ENCODE results near the gene TDRKH.
"Not testable (repeated sequence)": the region's sequence is repeated elsewhere in the genome, so short reads cannot be mapped to it uniquely, and the experiment has no call there.

TDRKH gene

GRCh38 chr1:151803164-151803563, 12.9 kb upstream of the TDRKH start:
- FAIRE-seq (no peak), DNase-seq (ENCODE audit: insufficient read length, low spot score) (no peak)
- no peak for TF ChIP-seq POLR2A (IDR thresholded peaks at IDR 0.05; ENCODE audit: low read depth, low read length)

DNA sequence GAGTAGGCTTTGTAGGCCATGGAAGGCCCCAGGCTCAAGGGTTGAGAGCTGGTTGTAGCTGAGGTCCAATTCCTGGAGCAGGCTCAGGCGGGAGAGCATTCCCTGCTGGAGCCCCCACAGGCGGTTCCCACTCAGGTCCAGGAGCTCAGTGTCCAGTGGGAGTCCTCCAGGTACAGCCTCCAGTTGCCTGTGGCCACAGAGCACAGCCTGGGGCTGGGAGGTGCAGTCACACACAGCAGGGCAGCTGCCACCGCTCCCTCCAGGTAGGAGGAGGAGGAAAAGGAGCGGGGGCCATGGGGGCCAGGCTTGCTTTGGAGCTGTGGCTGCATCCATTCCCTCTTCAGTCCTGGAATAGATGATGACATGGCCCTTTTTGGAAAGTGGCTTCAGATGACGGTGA, 12.1 kb upstream of the TDRKH start:
- TF ChIP-seq POLR2A (IDR thresholded peaks at IDR 0.05; ENCODE audit: low read depth, low read length), result no peak
- DNase-seq (ENCODE audit: insufficient read length, low spot score) (no peak), FAIRE-seq (no peak)

- no peak for TF ChIP-seq POLR2A (IDR thresholded peaks at IDR 0.05; ENCODE audit: low read depth, low read length)
- FAIRE-seq (no peak), DNase-seq (ENCODE audit: insufficient read length, low spot score) (no peak)
Measured at GRCh38 chr1:151801846-151802245, 11.5 kb upstream of the TDRKH start.

- no peak for TF ChIP-seq POLR2A (IDR thresholded peaks at IDR 0.05; ENCODE audit: low read depth, low read length)
- FAIRE-seq (no peak), DNase-seq (ENCODE audit: insufficient read length, low spot score) (no peak)
Measured at GRCh38 chr1:151801310-151801820, 11.1 kb upstream of the TDRKH start.

GRCh38 chr1:151800830-151801229, 10.5 kb upstream of the TDRKH start:
- TF ChIP-seq POLR2A (IDR thresholded peaks at IDR 0.05; ENCODE audit: low read depth, low read length), result no peak
- FAIRE-seq (no peak), DNase-seq (ENCODE audit: insufficient read length, low spot score) (no peak)

DNA sequence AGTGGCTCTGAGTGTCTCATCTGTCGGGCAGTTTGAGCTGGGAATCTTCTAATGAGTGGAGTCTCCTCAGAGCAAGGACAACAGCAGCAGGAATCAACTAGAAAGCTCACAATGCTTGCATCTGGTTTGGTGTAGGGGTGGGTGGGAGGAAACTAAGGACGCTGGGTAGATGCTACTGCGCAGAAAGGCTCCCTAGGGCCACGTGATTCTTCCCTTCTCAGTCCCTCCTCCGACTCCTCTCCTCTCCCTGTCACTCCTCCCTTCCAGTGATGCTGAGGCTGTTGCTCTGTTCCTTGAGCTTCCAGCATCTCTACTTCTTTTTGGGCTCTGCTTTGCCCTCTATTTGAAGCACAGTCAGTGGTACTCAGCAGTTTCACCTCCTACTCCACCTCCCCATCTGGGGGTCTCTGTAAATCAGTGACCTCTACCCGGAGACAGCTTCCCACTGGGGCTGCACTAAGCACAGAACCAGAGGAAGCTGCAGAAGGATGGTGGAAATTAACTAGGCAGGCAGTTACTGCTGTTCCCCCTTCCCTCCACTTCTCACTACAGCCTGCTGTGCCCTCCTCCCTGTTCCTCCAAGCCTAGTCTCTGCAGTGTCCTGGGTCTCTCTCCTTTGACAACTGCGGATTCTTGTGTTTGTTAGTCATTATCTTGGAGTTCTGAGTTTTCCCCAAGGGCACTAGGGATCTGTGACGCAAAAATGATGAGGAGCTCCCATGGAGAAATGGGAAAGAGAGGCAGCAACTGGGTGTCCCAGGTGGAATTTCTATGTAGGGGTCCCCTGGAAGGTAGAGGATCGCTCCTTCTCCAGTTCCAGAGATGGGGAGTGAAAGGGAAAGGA, 9.1 kb upstream of the TDRKH start:
- DNase-seq (ENCODE audit: insufficient read length, low spot score) (no peak), FAIRE-seq (no peak)
- TF ChIP-seq POLR2A (IDR thresholded peaks at IDR 0.05; ENCODE audit: low read depth, low read length), result no peak

- no peak for TF ChIP-seq POLR2A (IDR thresholded peaks at IDR 0.05; ENCODE audit: low read depth, low read length)
- FAIRE-seq, result no peak
- no peak for DNase-seq (ENCODE audit: insufficient read length, low spot score)
Measured at GRCh38 chr1:151798571-151798970, 8.3 kb upstream of the TDRKH start.

DNA sequence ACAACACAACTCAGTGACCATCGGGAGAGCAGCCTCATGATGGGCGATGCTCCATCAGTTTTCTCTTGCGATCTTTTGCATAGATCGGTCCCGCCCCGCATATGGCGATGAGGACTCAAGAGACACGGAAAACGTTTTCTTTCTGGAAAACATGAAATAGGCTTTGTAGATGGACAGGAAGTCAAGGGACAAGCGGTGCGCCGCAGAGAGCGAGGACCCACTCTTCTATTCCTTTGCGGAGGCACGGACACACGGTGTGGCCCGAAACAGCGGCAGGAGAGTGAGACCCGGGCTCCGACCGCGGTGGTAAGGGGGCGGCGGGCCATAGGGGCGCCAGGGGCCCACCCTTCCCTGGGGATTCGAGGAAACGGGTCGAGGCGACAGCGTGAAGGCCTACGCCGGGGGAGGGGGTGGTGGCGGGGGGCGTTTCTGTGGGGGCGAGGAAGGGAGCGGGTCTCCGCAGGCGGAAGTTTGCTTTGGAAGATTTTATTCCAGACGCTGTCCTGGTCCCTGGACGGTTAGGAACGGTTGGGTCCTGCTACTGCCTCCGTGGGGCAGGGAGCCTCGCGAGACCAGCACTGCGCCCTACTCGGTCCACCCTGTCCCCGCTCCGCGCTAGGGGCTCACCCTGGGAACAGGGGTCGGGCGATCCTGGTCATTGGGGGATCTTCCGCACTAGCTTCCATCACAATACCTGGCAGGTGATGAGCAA, 796 bp upstream of the TDRKH start:
- peak; percentile 75 for DNase-seq (ENCODE audit: insufficient read length, low spot score)
- TF ChIP-seq POLR2A (IDR thresholded peaks at IDR 0.05; ENCODE audit: low read depth, low read length), result no peak; the same call in 1 of the 2 replicates
- no peak for FAIRE-seq

DNA sequence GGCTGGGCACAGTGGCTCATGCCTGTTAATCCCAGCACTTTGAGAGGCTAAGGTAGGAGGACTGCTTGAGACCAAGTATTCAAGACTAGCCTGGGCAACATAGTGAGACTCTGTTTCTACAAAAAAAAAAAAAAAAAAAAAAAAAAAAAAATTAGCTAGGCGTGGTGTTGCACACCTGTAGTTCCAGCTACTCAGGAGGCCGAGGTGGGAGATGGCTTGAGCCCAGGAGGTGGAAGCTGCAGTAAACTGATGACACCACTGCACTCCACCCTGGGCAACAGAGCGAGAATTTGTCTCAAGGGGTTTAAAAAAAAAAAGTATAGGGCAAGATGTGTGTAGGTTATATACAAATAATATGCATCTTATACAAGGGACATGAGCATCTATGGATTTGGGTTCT, 2.6 kb downstream of the TDRKH start:
- no peak for FAIRE-seq
- DNase-seq (ENCODE audit: insufficient read length, low spot score), result no peak
- no peak for TF ChIP-seq POLR2A (IDR thresholded peaks at IDR 0.05; ENCODE audit: low read depth, low read length)

DNA sequence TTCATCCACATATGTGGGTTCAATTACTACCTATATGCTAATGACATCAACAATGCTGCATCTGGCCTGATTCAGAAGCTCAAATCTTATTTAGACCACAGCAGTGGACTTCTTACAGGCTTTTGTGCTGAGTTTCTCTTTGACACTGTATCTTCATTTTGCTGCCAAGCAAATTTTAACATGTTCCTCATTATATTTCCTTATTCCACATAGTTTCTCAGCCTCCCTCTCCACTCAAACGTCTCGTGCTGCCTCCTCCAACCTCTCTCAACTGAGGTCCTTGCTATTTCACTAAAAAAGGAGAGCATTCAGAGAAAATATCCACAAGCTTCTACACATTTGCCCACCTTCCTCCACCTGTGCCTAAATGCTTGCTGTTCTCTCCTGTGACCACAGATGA, 6.5 kb downstream of the TDRKH start:
- no peak for TF ChIP-seq POLR2A (IDR thresholded peaks at IDR 0.05; ENCODE audit: low read depth, low read length)
- no peak for DNase-seq (ENCODE audit: insufficient read length, low spot score)
- FAIRE-seq, result no peak

DNA sequence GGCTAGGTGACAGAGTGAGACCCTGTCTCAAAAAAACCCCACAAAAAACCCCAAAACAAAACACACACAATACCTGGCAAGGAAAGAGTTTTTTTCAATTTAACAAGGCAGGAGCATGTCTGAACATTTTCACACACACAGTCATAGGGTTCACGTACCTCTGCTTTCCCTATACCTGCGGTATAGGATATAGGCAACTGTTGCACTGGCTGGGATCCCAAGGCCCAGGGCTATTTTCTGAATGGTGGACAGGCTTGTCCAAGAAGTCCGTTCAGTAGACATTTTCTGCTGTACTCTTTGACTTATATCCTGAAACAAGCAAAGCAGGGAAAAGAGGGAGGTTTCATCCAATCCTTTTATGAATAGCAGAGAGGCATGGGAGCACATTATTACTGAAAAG, 7.6 kb downstream of the TDRKH start:
- FAIRE-seq, result no peak
- no peak for DNase-seq (ENCODE audit: insufficient read length, low spot score)

DNA sequence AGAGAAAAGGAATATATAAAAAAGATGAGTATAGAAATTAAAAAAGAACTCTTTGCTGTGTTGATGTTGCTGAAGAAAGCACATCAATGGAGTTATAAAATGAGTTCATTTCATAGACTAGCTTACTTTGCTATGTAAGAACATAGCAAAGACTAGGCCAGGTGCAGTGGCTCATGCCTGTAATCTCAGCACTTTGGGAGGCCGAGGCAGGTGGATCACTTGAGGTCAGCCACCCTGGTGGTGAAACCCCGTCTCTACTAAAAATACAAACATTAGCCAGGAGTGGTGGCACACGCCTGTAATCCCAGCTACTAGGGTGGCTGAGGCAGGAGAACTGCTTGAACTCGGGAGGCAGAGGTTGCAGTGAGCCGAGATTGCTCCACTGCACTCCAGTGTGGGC, 8.3 kb downstream of the TDRKH start:
- not testable (repeated sequence) for FAIRE-seq; DNase-seq (ENCODE audit: insufficient read length, low spot score)

More for the DNA sequence above, 7.6 kb downstream of the TDRKH start:
- TF ChIP-seq POLR2A (IDR thresholded peaks at IDR 0.05; ENCODE audit: low read depth, low read length), result no peak

DNA sequence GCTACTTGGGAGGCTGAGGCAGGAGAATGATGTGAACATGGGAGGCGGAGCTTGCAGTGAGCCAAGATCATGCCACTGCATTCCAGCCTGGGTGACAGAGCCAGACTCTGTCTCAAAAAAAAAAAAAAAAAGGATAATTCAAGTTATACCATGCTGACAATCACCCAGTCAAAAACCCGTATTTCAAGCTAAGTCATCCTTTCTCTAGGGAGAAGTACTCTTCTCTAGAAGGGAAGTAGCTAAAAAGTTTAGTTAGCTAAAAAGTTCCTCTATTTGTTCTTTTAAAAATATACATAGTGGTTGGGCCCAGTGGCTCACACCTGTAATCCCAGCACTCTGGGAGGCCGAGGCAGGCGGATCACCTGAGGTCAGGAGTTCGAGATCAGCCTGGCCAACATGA, 9.6 kb downstream of the TDRKH start:
- not testable (repeated sequence) for DNase-seq (ENCODE audit: insufficient read length, low spot score); FAIRE-seq

GRCh38 chr1:151779852-151780251, 10.4 kb downstream of the TDRKH start:
- no peak for TF ChIP-seq POLR2A (IDR thresholded peaks at IDR 0.05; ENCODE audit: low read depth, low read length)
- no peak for DNase-seq (ENCODE audit: insufficient read length, low spot score)
- no peak for FAIRE-seq

- TF ChIP-seq POLR2A (IDR thresholded peaks at IDR 0.05; ENCODE audit: low read depth, low read length), result no peak
- FAIRE-seq (no peak), DNase-seq (ENCODE audit: insufficient read length, low spot score) (no peak)
Measured at GRCh38 chr1:151777317-151777716, 13.0 kb downstream of the TDRKH start.
